Hematopoietic multipotent progenitor cell treated with erythropoietin and hydrocortisone succinate and interleukin-3 and kit ligand, for 15 days (in vitro differentiated cells): ENCODE results near the gene KMT5C.

Experiments
- DNase-seq: peaks from one replicate; pipeline ENCODE4 v3.0.0-alpha.2; 2015; ENCODE audit warnings: low spot score

The KMT5C gene

GRCh38 chr19:55346725-55347441 lies 7.2 kb downstream of the KMT5C start:
- no peak for DNase-seq

GRCh38 chr19:55347442-55348009 lies 7.8 kb downstream of the KMT5C start:
- no peak for DNase-seq

- no peak for DNase-seq
Observed at GRCh38 chr19:55348317-55349034, 8.8 kb downstream of the KMT5C start.

- no peak for DNase-seq
Observed at GRCh38 chr19:55350620-55351315, 11.1 kb downstream of the KMT5C start.

- DNase-seq: no peak
Observed at GRCh38 chr19:55352040-55352439, 12.4 kb downstream of the KMT5C start.

GRCh38 chr19:55352549-55353145 lies 13.0 kb downstream of the KMT5C start:
- DNase-seq: no peak

- no peak for DNase-seq
Observed at GRCh38 chr19:55353356-55353802, 13.7 kb downstream of the KMT5C start.

GRCh38 chr19:55353803-55354697 lies 14.4 kb downstream of the KMT5C start:
- DNase-seq: peak; percentile 52

- DNase-seq: no peak
Observed at GRCh38 chr19:55354698-55355212, 15.1 kb downstream of the KMT5C start, which contains the start of gene COX6B2. Gene COX6B2 (minus strand): TSS chr19:55354719. CDS start chr19:55354521, 198 bp downstream.

GRCh38 chr19:55355213-55355821 lies 15.6 kb downstream of the KMT5C start:
- DNase-seq: no peak

GRCh38 chr19:55358493-55358892 lies 18.8 kb downstream of the KMT5C start:
- no peak for DNase-seq

GRCh38 chr19:55358943-55359908 lies 19.6 kb downstream of the KMT5C start:
- no peak for DNase-seq

GRCh38 chr19:55360902-55361301 lies 21.2 kb downstream of the KMT5C start:
- no peak for DNase-seq

GRCh38 chr19:55362174-55362989 lies 22.7 kb downstream of the KMT5C start:
- DNase-seq: no peak

GRCh38 chr19:55362990-55363716 lies 23.5 kb downstream of the KMT5C start, which contains the start of gene GARIN5B:
Gene GARIN5B (minus strand): TSS chr19:55363260. CDS start chr19:55363066, 194 bp downstream.
- DNase-seq: no peak

- no peak for DNase-seq
Observed at GRCh38 chr19:55365245-55365644, 25.6 kb downstream of the KMT5C start.

- no peak for DNase-seq
Observed at GRCh38 chr19:55365964-55366363, 26.3 kb downstream of the KMT5C start.
